Glutamatergic neuron (in vitro differentiated cells): ENCODE data around the gene ABCA2. TPM values are rescaled to one million over a fixed set of nuclear protein-coding genes. Genes with fewer than 3 reads are reported as not detected.

Experiments used
- DNase-seq: peaks from one replicate; pipeline ENCODE4 v3.0.0; 2022
- H3K27ac Mint-ChIP-seq: one replicate; pipeline ENCODE4 v1.8.0; 2020; ENCODE audit warnings: mild to moderate bottlenecking, mixed read lengths, inconsistent platforms; ENCODE audit not compliant: unreplicated experiment
- H3K27me3 Mint-ChIP-seq: one replicate; pipeline ENCODE4 v1.8.0; 2020; ENCODE audit warnings: mild to moderate bottlenecking, moderate library complexity, mixed read lengths, inconsistent platforms; ENCODE audit not compliant: unreplicated experiment
- H3K36me3 Mint-ChIP-seq: one replicate; pipeline ENCODE4 v1.8.0; 2020; ENCODE audit warnings: mild to moderate bottlenecking, mixed read lengths, inconsistent platforms; ENCODE audit not compliant: unreplicated experiment
- H3K4me1 Mint-ChIP-seq: one replicate; pipeline ENCODE4 v1.8.0; 2020; ENCODE audit warnings: mild to moderate bottlenecking, low read depth, mixed read lengths, inconsistent platforms; ENCODE audit not compliant: unreplicated experiment
- H3K4me3 Mint-ChIP-seq: one replicate; pipeline ENCODE4 v1.8.0; 2020; ENCODE audit warnings: mild to moderate bottlenecking, mixed read lengths, inconsistent platforms; ENCODE audit not compliant: unreplicated experiment
- H3K9me3 Mint-ChIP-seq: one replicate; pipeline ENCODE4 v1.8.0; 2020; ENCODE audit warnings: mild to moderate bottlenecking, moderate library complexity, mixed read lengths, inconsistent platforms; ENCODE audit not compliant: unreplicated experiment
- total RNA-seq: library from RNA; stranded (reverse); fragmentation: NEBNext Ultra II Directional; extraction: Animal tissue kit (Norgen Biotek cat#: 25700); gene quantifications from one replicate; pipeline ENCODE4 v1.2.1, GENCODE V29; 2021; ENCODE audit not compliant: unreplicated experiment
- TF ChIP-seq, protein P1 (sequence below): fragments of 200-600 bp; sonication (generic); IDR thresholded peaks from one replicate; pipeline ENCODE4 v1.5.0; 2021; ENCODE audit not compliant: partially characterized antibody, unreplicated experiment

The ABCA2 gene
- total RNA-seq, 1 donor from 2014 or later = 70.7 TPM

DNA sequence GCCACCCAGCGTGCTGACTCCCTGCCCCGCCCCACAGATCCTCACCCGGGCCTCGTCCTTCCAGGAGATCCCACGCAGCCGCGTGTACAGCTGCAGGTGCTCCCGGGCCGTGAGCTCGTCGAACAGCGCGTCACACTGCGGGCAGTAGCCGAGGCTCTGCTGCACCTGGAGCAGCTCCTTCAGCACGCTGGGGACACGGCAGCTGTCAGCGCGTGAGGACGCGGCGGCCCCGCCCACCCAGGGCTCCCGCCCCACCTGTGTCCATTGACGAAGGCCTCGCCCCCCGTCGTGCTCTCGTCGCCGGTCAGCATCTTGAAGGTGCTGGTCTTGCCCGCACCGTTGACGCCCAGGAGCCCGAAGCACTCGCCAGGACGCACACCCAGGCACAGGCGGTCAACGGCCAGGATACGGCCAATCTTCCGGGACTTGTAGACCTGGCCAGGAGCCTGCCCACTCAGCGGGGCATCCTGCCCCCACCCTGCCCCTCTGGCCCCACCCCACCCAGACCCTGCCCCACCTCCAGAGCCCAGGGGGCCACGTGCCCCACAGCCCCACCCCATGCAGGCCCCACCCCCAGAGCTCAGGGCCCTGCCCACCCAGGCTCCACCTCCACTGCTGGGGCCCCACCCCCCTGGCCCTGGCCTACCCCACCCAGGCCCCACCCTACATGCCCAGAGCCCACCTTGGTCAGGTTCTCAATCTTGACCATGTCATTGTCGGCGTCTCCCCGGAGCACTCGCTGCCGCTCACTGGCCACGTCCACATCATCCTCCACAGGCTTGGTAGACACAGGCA is 17.9 kb downstream of the ABCA2 start:
- no peaks in the 10 kb centered on the region for H3K9me3 Mint-ChIP-seq
- H3K27me3 Mint-ChIP-seq = peaks cover 3% of the 10 kb centered on the region
- no peaks in the 10 kb centered on the region for H3K36me3 Mint-ChIP-seq
- H3K4me3 Mint-ChIP-seq = no peak overlapping the region
- TF ChIP-seq, protein P1, sequence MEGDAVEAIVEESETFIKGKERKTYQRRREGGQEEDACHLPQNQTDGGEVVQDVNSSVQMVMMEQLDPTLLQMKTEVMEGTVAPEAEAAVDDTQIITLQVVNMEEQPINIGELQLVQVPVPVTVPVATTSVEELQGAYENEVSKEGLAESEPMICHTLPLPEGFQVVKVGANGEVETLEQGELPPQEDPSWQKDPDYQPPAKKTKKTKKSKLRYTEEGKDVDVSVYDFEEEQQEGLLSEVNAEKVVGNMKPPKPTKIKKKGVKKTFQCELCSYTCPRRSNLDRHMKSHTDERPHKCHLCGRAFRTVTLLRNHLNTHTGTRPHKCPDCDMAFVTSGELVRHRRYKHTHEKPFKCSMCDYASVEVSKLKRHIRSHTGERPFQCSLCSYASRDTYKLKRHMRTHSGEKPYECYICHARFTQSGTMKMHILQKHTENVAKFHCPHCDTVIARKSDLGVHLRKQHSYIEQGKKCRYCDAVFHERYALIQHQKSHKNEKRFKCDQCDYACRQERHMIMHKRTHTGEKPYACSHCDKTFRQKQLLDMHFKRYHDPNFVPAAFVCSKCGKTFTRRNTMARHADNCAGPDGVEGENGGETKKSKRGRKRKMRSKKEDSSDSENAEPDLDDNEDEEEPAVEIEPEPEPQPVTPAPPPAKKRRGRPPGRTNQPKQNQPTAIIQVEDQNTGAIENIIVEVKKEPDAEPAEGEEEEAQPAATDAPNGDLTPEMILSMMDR = no peak
- no peak for DNase-seq
- peaks cover 2% of the 10 kb centered on the region for H3K4me1 Mint-ChIP-seq
- H3K27ac Mint-ChIP-seq = no peak overlapping the region

DNA sequence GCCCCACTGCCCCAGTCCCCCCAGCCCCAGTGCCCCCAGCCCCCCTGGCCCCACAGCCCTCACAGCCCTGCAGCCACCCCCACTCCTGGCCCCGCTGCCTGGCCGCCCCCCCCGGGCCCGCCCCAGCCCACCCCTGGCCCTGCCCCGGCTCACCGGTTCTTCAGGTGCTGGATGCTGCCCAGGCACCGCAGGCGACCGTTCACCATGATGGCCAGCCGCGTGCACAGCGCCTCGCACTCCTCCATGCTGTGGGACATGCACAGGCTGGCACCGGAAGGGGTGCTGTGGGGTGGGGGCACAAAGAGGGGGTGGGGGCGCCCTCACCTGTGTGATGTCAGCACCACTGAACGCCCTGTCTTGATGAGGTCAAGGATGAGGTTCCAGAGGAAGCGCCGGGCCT is 18.8 kb downstream of the ABCA2 start:
- TF ChIP-seq, protein P1 = no peak
- Mint-ChIP-seq H3K36me3 (no peaks in the 10 kb centered on the region), H3K9me3 (peaks cover 2% of the 10 kb centered on the region), H3K27me3 (peaks cover 3% of the 10 kb centered on the region), H3K27ac (no peak overlapping the region), H3K4me1 (peaks cover 2% of the 10 kb centered on the region), H3K4me3 (no peak overlapping the region)
- DNase-seq = no peak

DNA sequence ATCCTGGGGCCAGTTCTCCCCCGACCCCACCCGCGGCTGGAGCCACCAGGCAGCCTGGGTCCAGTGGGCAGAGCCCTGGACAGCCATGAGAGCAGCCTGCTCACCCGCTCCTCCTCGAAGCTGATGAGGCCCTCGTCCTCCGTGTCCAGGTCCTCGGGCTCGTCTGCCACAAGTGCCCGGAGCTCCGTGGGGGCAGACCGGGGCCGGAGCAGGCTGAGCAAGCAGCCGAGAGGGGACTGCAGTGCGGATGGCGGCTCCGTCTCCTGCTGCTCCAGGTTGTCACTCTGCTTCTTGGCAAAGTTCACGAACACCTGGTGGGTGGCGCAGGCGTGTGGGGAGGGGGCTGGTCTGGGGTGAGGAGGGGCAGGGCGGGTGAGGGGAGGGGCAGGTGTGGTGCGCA is 19.7 kb downstream of the ABCA2 start:
- no peak overlapping the region for H3K4me3 Mint-ChIP-seq
- H3K27me3 Mint-ChIP-seq = peaks cover 3% of the 10 kb centered on the region
- peaks cover 2% of the 10 kb centered on the region for H3K4me1 Mint-ChIP-seq
- DNase-seq = no peak
- no peaks in the 10 kb centered on the region for H3K36me3 Mint-ChIP-seq
- peaks cover 2% of the 10 kb centered on the region for H3K9me3 Mint-ChIP-seq
- no peak overlapping the region for H3K27ac Mint-ChIP-seq
- TF ChIP-seq, protein P1 = no peak

DNA sequence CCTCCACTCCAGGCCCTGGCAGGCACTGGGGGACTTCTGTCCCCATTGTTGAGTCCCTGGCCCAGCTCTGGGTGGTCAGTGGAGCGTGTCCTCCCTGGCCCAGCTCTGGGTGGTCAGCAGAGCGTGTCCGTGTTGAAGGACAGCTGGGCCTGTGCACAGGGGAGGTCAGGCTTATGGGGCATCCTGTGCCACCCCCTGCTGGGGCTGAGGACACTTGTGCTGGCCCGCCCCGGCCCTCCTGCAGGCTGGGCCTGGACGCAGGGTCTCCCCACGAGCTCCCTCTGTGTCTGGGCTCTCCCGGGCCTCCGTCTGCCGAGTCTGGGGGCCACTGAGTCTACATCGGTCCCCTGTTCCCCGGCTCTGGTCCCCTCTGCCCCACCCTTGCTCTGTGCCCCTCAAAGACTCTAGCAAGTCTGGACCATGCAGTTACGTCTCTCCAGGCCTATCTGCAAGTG is 20.2 kb downstream of the ABCA2 start:
- Mint-ChIP-seq H3K9me3 (peaks cover 2% of the 10 kb centered on the region), H3K27me3 (peaks cover 3% of the 10 kb centered on the region), H3K36me3 (no peaks in the 10 kb centered on the region), H3K4me1 (peaks cover 2% of the 10 kb centered on the region), H3K27ac (no peak overlapping the region), H3K4me3 (no peak overlapping the region)
- no peak for DNase-seq
- TF ChIP-seq, protein P1 = no peak

DNA sequence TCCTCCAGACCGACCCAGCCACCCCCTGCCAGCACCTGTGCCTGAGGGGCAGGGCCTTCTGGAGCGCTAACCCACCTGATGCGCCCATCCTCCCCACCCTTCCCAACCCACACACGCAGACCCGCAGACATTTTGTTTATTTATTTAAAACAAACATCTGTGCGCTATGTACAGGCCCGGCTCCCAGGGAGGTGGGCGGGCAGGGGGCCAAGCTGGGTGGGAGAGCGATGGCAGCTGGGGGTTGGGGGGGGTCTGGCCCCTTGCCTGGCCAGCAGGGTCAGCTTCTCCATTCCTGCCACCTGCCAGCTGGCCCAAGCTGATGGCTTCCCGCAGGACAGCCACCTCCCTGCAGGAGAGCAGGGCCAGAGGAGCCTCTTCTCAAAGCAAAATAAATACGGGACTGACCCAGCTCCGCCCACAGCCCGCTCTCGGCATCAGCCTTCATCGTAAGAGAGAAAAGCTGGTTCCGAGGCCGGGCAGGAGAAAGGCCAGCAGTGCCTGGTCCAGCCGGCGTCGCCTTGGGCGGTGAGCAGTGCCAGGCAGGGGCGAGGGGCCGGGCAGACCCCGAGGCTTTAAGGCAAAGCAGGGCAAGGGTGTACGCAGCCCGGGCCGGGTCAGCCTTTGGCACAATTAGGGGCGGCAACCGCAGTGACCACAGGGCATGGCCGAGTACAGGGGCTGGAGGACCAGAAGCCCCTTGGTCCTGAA is 20.8 kb downstream of the ABCA2 start:
- DNase-seq = peak; percentile 56
- H3K4me3 Mint-ChIP-seq = no peak overlapping the region
- H3K9me3 Mint-ChIP-seq = peaks cover 2% of the 10 kb centered on the region
- TF ChIP-seq, protein P1 = no peak
- no peaks in the 10 kb centered on the region for H3K36me3 Mint-ChIP-seq
- H3K4me1 Mint-ChIP-seq = peaks cover 2% of the 10 kb centered on the region
- peaks cover 3% of the 10 kb centered on the region for H3K27me3 Mint-ChIP-seq
- no peak overlapping the region for H3K27ac Mint-ChIP-seq
